ENCODE data around the gene C16orf96.

C16orf96 gene

GRCh38 chr16:4556112-4556511, at the start of gene C16orf96:
Gene C16orf96, plus strand, starts transcription at chr16:4556340. Its CDS starts 150 bp downstream, at chr16:4556490.
- Histone ChIP-seq H3K4me3 (peak within 1 kb of the TSS in 1 of 10 experiments; percentile 21; a peak in 1 of 20 replicates), H3K9ac (peak within 1 kb of the TSS in 2 of 11 experiments; percentile 24 to 29; a peak in 4 of 22 replicates), H3K36me3 (no peaks in the 10 kb centered on the region), H3K9me3 (replicated peaks in 1 of 11) (no peaks in the 10 kb centered on the region), H4K20me1 (no peaks in the 10 kb centered on the region), H3K27me3 (0 out of 22 replicates have a peak, but pooled peaks cover 0 to 4% (median 0%) of the 10 kb centered on the region in 11 experiments), H3K4me2 (peak within 1 kb of the TSS in 9 of 11 experiments; percentile 46 to 86 (median 81); a peak in 18 of 22 replicates), H3K4me1 (peaks cover 5 to 45% (median 35%) of the 10 kb centered on the region in 10 experiments; a peak in 18 of 20 replicates), H3K27ac (peak within 1 kb of the TSS in 5 of 11 experiments; percentile 2 to 66 (median 59); a peak in 6 of 22 replicates)
- no peak for TF ChIP-seq Cebpa-rat (IDR thresholded peaks at IDR 0.05)

GRCh38 chr16:4506450-4506849, 49.7 kb upstream of the C16orf96 start:
- no peaks in the 10 kb centered on the region for H3K9me3 ChIP-seq (replicated peaks in 1 of 11)
- peak overlapping the region in 2 of 11 experiments; percentile 14 to 30; a peak in 1 of 22 replicates for H3K9ac ChIP-seq
- peaks cover 53 to 100% (median 76%) of the 10 kb centered on the region in 11 experiments for H4K20me1 ChIP-seq
- peaks cover 48 to 61% (median 58%) of the 10 kb centered on the region in 11 experiments for H3K36me3 ChIP-seq
- no peaks in the 10 kb centered on the region for H3K27me3 ChIP-seq
- TF ChIP-seq Cebpa-rat (IDR thresholded peaks at IDR 0.05), result no peak
- no peak overlapping the region for H3K27ac ChIP-seq
- H3K4me1 ChIP-seq, result peaks cover 15 to 33% (median 25%) of the 10 kb centered on the region in 10 experiments
- no peak overlapping the region for H3K4me3 ChIP-seq
- H3K4me2 ChIP-seq, result peak overlapping the region in 7 of 11 experiments; percentile 62 to 83 (median 76); a peak in 11 of 22 replicates

GRCh38 chr16:4507588-4508345, 48.4 kb upstream of the C16orf96 start:
- no peak overlapping the region for H3K4me3 ChIP-seq
- H3K27ac ChIP-seq, result no peak overlapping the region
- no peaks in the 10 kb centered on the region for H3K27me3 ChIP-seq
- H3K4me1 ChIP-seq, result peaks cover 15 to 44% (median 31%) of the 10 kb centered on the region in 10 experiments
- no peak overlapping the region; a peak in 1 of 22 replicates for H3K9ac ChIP-seq
- H3K36me3 ChIP-seq, result peaks cover 62 to 74% (median 72%) of the 10 kb centered on the region in 11 experiments
- H4K20me1 ChIP-seq, result peaks cover 40 to 100% (median 73%) of the 10 kb centered on the region in 11 experiments
- H3K9me3 ChIP-seq (replicated peaks in 1 of 11), result no peaks in the 10 kb centered on the region
- no peak for TF ChIP-seq Cebpa-rat (IDR thresholded peaks at IDR 0.05)
- no peak overlapping the region for H3K4me2 ChIP-seq

GRCh38 chr16:4508806-4509205, 47.3 kb upstream of the C16orf96 start:
- no peak for TF ChIP-seq Cebpa-rat (IDR thresholded peaks at IDR 0.05)
- no peak overlapping the region for H3K9ac ChIP-seq
- H3K36me3 ChIP-seq, result peaks cover 70 to 85% (median 80%) of the 10 kb centered on the region in 11 experiments
- H3K4me3 ChIP-seq, result no peak overlapping the region
- peaks cover 30 to 100% (median 70%) of the 10 kb centered on the region in 11 experiments for H4K20me1 ChIP-seq
- no peak overlapping the region for H3K27ac ChIP-seq
- H3K27me3 ChIP-seq, result no peaks in the 10 kb centered on the region
- peaks cover 18 to 55% (median 38%) of the 10 kb centered on the region in 10 experiments for H3K4me1 ChIP-seq
- H3K9me3 ChIP-seq (replicated peaks in 1 of 11), result no peaks in the 10 kb centered on the region
- H3K4me2 ChIP-seq, result no peak overlapping the region

- H3K27ac ChIP-seq, result no peak overlapping the region
- H3K9ac ChIP-seq, result no peak overlapping the region; a peak in 1 of 22 replicates
- peaks cover 23 to 100% (median 71%) of the 10 kb centered on the region in 11 experiments for H4K20me1 ChIP-seq
- no peak overlapping the region for H3K4me3 ChIP-seq
- peaks cover 24 to 61% (median 43%) of the 10 kb centered on the region in 10 experiments for H3K4me1 ChIP-seq
- H3K9me3 ChIP-seq (replicated peaks in 1 of 11), result no peaks in the 10 kb centered on the region
- no peaks in the 10 kb centered on the region for H3K27me3 ChIP-seq
- H3K36me3 ChIP-seq, result peaks cover 72 to 89% (median 83%) of the 10 kb centered on the region in 11 experiments
- TF ChIP-seq Cebpa-rat (IDR thresholded peaks at IDR 0.05), result no peak
- no peak overlapping the region for H3K4me2 ChIP-seq
Measured at GRCh38 chr16:4509420-4509819, 46.7 kb upstream of the C16orf96 start.

- TF ChIP-seq Cebpa-rat (IDR thresholded peaks at IDR 0.05), result no peak
- Histone ChIP-seq H3K9ac (peak overlapping the region in 3 of 11 experiments; percentile 9 to 51 (median 33); a peak in 2 of 22 replicates), H3K4me2 (no peak overlapping the region), H3K4me3 (no peak overlapping the region), H4K20me1 (peaks cover 16 to 100% (median 69%) of the 10 kb centered on the region in 11 experiments), H3K27ac (no peak overlapping the region), H3K27me3 (no peaks in the 10 kb centered on the region), H3K4me1 (peaks cover 27 to 61% (median 45%) of the 10 kb centered on the region in 10 experiments), H3K9me3 (replicated peaks in 1 of 11) (no peaks in the 10 kb centered on the region), H3K36me3 (peaks cover 72 to 92% (median 83%) of the 10 kb centered on the region in 11 experiments)
Measured at GRCh38 chr16:4510131-4510530, 46.0 kb upstream of the C16orf96 start.

- H3K4me2 ChIP-seq, result peak overlapping the region in 5 of 11 experiments; percentile 29 to 78 (median 56); a peak in 8 of 22 replicates
- H3K9me3 ChIP-seq (replicated peaks in 1 of 11), result no peaks in the 10 kb centered on the region
- peaks cover 27 to 61% (median 42%) of the 10 kb centered on the region in 10 experiments for H3K4me1 ChIP-seq
- peak overlapping the region in 2 of 11 experiments; percentile 35 to 42; a peak in 3 of 22 replicates for H3K27ac ChIP-seq
- no peak overlapping the region for H3K4me3 ChIP-seq
- no peaks in the 10 kb centered on the region for H3K27me3 ChIP-seq
- TF ChIP-seq Cebpa-rat (IDR thresholded peaks at IDR 0.05), result no peak
- H3K36me3 ChIP-seq, result peaks cover 66 to 87% (median 78%) of the 10 kb centered on the region in 11 experiments
- H3K9ac ChIP-seq, result peak overlapping the region in 8 of 11 experiments; percentile 16 to 46 (median 31); a peak in 8 of 22 replicates
- peaks cover 9 to 100% (median 61%) of the 10 kb centered on the region in 11 experiments for H4K20me1 ChIP-seq
Measured at GRCh38 chr16:4510747-4511426, 45.3 kb upstream of the C16orf96 start.

- Histone ChIP-seq H3K4me3 (no peak overlapping the region), H3K4me1 (peaks cover 30 to 61% (median 44%) of the 10 kb centered on the region in 10 experiments), H3K27ac (peak overlapping the region in 1 of 11 experiments; percentile 35; a peak in 2 of 22 replicates), H4K20me1 (peaks cover 5 to 100% (median 56%) of the 10 kb centered on the region in 11 experiments; a peak in 15 of 22 replicates), H3K36me3 (peaks cover 63 to 81% (median 75%) of the 10 kb centered on the region in 11 experiments), H3K9me3 (replicated peaks in 1 of 11) (no peaks in the 10 kb centered on the region), H3K4me2 (peak overlapping the region in 5 of 11 experiments; percentile 29 to 78 (median 56); a peak in 8 of 22 replicates), H3K27me3 (no peaks in the 10 kb centered on the region), H3K9ac (peak overlapping the region in 7 of 11 experiments; percentile 16 to 46 (median 38); a peak in 5 of 22 replicates)
- no peak for TF ChIP-seq Cebpa-rat (IDR thresholded peaks at IDR 0.05)
Measured at GRCh38 chr16:4511441-4512082, 44.6 kb upstream of the C16orf96 start.
